Gastroesophageal sphincter (tissue), 4 donors: ENCODE results near the gene PCBP4. TPM values are rescaled to one million over a fixed set of nuclear protein-coding genes. Genes with fewer than 3 reads are reported as not detected.

ENCODE experiments used
- ATAC-seq: fragments of 150-250 bp; one replicate; pipeline ENCODE4 v1.9.1; 2016; ENCODE audit warnings: mild to moderate bottlenecking, moderate library complexity
- H3K27ac ChIP-seq, 4 donors: fragments of 200-600 bp; sonication (generic) in 3 of 4; 1 replicate in 3 of 4; 2 replicates in 1 of 4; pipeline ENCODE4 v1.5.1; 2016 to 2019
- H3K27me3 ChIP-seq: fragments of 200-600 bp; sonication (generic); one replicate; pipeline ENCODE4 v1.5.1; 2019
- H3K36me3 ChIP-seq, 2 donors: fragments of 200-600 bp; sonication (generic); one replicate each; pipeline ENCODE4 v1.5.1; 2019; ENCODE audit warnings: control low read depth in 1 of 2
- H3K4me1 ChIP-seq, 3 donors: fragments of 200-600 bp; sonication (generic); 1 replicate in 2 of 3; 2 replicates in 1 of 3; pipeline ENCODE4 v1.5.1; 2016 to 2019; ENCODE audit warnings: control low read depth in 2 of 3
- H3K4me3 ChIP-seq, 2 donors: fragments of 200-600 bp; sonication (generic); one replicate each; pipeline ENCODE4 v1.5.1; 2019; ENCODE audit warnings: mild to moderate bottlenecking in 1 of 2, moderate library complexity in 1 of 2
- H3K9me3 ChIP-seq, 3 donors: fragments of 200-600 bp; sonication (generic); one replicate each; pipeline ENCODE4 v1.5.1; 2017 to 2019; ENCODE audit warnings: control low read depth in 2 of 3
- EP300 ChIP-seq: sonication (generic); formaldehyde crosslinking; IDR thresholded peaks from one replicate; pipeline ENCODE4 v1.6.1; 2017; ENCODE audit warnings: antibody characterized with exemption, mild to moderate bottlenecking
- POLR2A ChIP-seq, 2 donors: fragments of 450-650 bp; IDR thresholded peaks; one replicate each; pipeline ENCODE4 v1.6.1; 2017; ENCODE audit warnings: antibody characterized with exemption in 2 of 2, mild to moderate bottlenecking in 2 of 2, moderate library complexity in 1 of 2
- POLR2AphosphoS5 ChIP-seq: sonication (generic); formaldehyde crosslinking; IDR thresholded peaks from one replicate; pipeline ENCODE4 v1.6.1; 2017; ENCODE audit warnings: antibody characterized with exemption
- WGBS, 2 donors: methylation state at CpG; one replicate each; pipeline ENCODE4 v1.1.5; 2018; ENCODE audit warnings: low coverage in 1 of 2; 5-methylcytosine and 5-hydroxymethylcytosine counted together
- total RNA-seq, 4 donors: library from RNA; depleted of rRNA; stranded (reverse); fragments of >200 nt; gene quantifications; one replicate each; pipeline ENCODE4 v1.1.0, GENCODE V29; 2016
- TF ChIP-seq, protein P1 (sequence below), 4 experiments: fragments of 200-600 bp in 2 of 4; fragments of 450-650 bp in 2 of 4; sonication (generic) in 1 of 4; IDR thresholded peaks; one replicate each; pipeline ENCODE4 v1.5.1; 2017 to 2019; ENCODE audit warnings: antibody characterized with exemption in 4 of 4, mild to moderate bottlenecking in 2 of 4, moderate library complexity in 2 of 4

Gene PCBP4
- total RNA-seq, 4 donors from 2014 or later = 80.7 to 335 (median 186) TPM

DNA sequence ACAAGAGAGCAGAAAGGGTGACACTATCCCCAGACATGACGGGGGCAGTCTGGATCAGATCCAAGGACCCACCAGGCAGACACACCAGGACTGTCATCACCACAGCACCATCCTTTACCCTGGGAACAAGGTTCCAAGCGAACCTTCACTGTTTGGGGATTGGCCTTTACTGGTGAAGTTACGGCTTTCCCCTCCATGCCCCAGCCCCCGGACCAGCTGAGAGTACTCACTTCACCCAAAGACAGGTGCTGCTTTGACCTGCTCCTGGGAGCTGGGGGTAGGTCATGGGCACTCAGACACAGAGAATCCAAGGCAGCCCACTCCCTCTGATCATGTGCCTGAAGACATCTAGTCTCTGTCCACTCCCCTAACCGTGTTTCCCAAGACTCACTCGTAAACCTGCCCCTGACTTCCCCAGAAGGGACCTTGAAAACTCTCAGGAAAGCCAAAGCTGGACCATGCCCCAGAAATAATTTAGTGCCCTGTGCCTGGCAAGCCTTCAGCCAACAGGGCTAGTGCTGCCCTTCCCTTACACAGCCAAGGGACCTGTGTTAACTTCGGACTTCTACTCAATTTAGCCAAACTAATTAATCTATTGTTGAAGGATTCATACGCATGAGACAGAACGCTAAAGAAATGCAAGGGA lies 28.4 kb downstream of the PCBP4 start:
- Histone ChIP-seq H3K27me3 (no peaks in the 10 kb centered on the region), H3K4me3 (no peak overlapping the region), H3K27ac (no peak overlapping the region), H3K4me1 (peaks cover 0 to 43% (median 22%) of the 10 kb centered on the region in 3 donors), H3K36me3 (peaks cover 0 to 57% of the 10 kb centered on the region in 2 donors), H3K9me3 (no peaks in the 10 kb centered on the region)
- no peak for ATAC-seq
- no peak for TF ChIP-seq POLR2A (IDR thresholded peaks at IDR 0.05)
- no peak for TF ChIP-seq EP300
- TF ChIP-seq, protein P1, sequence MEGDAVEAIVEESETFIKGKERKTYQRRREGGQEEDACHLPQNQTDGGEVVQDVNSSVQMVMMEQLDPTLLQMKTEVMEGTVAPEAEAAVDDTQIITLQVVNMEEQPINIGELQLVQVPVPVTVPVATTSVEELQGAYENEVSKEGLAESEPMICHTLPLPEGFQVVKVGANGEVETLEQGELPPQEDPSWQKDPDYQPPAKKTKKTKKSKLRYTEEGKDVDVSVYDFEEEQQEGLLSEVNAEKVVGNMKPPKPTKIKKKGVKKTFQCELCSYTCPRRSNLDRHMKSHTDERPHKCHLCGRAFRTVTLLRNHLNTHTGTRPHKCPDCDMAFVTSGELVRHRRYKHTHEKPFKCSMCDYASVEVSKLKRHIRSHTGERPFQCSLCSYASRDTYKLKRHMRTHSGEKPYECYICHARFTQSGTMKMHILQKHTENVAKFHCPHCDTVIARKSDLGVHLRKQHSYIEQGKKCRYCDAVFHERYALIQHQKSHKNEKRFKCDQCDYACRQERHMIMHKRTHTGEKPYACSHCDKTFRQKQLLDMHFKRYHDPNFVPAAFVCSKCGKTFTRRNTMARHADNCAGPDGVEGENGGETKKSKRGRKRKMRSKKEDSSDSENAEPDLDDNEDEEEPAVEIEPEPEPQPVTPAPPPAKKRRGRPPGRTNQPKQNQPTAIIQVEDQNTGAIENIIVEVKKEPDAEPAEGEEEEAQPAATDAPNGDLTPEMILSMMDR (IDR thresholded peaks at IDR 0.05) = no peak
- no peak for TF ChIP-seq POLR2AphosphoS5
- WGBS, 2 donors = 81 to 86% methylated on average over 4 of the region's 9 CpGs

GRCh38 chr3:51937611-51938450 lies 29.4 kb downstream of the PCBP4 start:
- TF ChIP-seq POLR2AphosphoS5 = no peak
- TF ChIP-seq, protein P1 (IDR thresholded peaks at IDR 0.05) = no peak
- no peak for TF ChIP-seq POLR2A (IDR thresholded peaks at IDR 0.05)
- TF ChIP-seq EP300 = no peak
- Histone ChIP-seq H3K27ac (no peak overlapping the region), H3K4me3 (no peak overlapping the region), H3K36me3 (peaks cover 0 to 67% of the 10 kb centered on the region in 2 donors), H3K9me3 (no peaks in the 10 kb centered on the region), H3K4me1 (peaks cover 0 to 35% (median 15%) of the 10 kb centered on the region in 3 donors), H3K27me3 (no peaks in the 10 kb centered on the region)
- 76 to 100% methylated on average over 3 of the region's 13 CpGs for WGBS, 2 donors
- no peak for ATAC-seq

GRCh38 chr3:51937014-51937413 lies 30.2 kb downstream of the PCBP4 start:
- H3K36me3 ChIP-seq = peaks cover 0 to 75% of the 10 kb centered on the region in 2 donors
- no peaks in the 10 kb centered on the region for H3K9me3 ChIP-seq
- no peak for ATAC-seq
- H3K27me3 ChIP-seq = no peaks in the 10 kb centered on the region
- H3K4me3 ChIP-seq = no peak overlapping the region
- WGBS, 2 donors = 54 to 100% methylated on average over 1 to 3 of the region's 9 CpGs
- H3K4me1 ChIP-seq = peaks cover 0 to 28% (median 10%) of the 10 kb centered on the region in 3 donors
- no peak overlapping the region for H3K27ac ChIP-seq
- TF ChIP-seq EP300 (no peak), POLR2AphosphoS5 (no peak), POLR2A (IDR thresholded peaks at IDR 0.05) (no peak)
- TF ChIP-seq, protein P1 (IDR thresholded peaks at IDR 0.05) = no peak

- no peak overlapping the region for H3K4me3 ChIP-seq
- H3K4me1 ChIP-seq = peaks cover 0 to 23% (median 8%) of the 10 kb centered on the region in 3 donors
- no peaks in the 10 kb centered on the region for H3K9me3 ChIP-seq
- no peak overlapping the region for H3K27ac ChIP-seq
- H3K36me3 ChIP-seq = peaks cover 0 to 83% of the 10 kb centered on the region in 2 donors
- TF ChIP-seq POLR2A (IDR thresholded peaks at IDR 0.05) = no peak
- H3K27me3 ChIP-seq = no peaks in the 10 kb centered on the region
- 95 to 100% methylated on average over 2 to 12 of the region's 25 CpGs for WGBS, 2 donors
- ATAC-seq = no peak
Observed at GRCh38 chr3:51935886-51936755, 31.1 kb downstream of the PCBP4 start.
